Mesothelial cell of epicardium (in vitro differentiated cells): ENCODE measurements around the gene FRY. TPM values are rescaled to one million over a fixed set of nuclear protein-coding genes. Genes with fewer than 3 reads are reported as not detected.

Experiments used
- DNase-seq, 2 experiments: peaks; one replicate each; pipeline ENCODE4 v3.0.0; 2021; ENCODE audit warnings: low spot score in 2 of 2; ENCODE audit not compliant: unreplicated experiment in 2 of 2
- H3K27ac Mint-ChIP-seq: 2 replicates; pipeline ENCODE4 v1.8.0; 2021; ENCODE audit warnings: mixed read lengths
- H3K27me3 Mint-ChIP-seq: 2 replicates; pipeline ENCODE4 v1.8.0; 2021; ENCODE audit warnings: low read depth, mixed read lengths
- H3K36me3 Mint-ChIP-seq: 2 replicates; pipeline ENCODE4 v1.8.0; 2021; ENCODE audit warnings: mixed read lengths
- H3K4me1 Mint-ChIP-seq: 2 replicates; pipeline ENCODE4 v1.8.0; 2021; ENCODE audit warnings: mixed read lengths
- H3K4me3 Mint-ChIP-seq: 2 replicates; pipeline ENCODE4 v1.8.0; 2021; ENCODE audit warnings: mild to moderate bottlenecking, moderate library complexity, mixed read lengths
- H3K9me3 Mint-ChIP-seq: 2 replicates; pipeline ENCODE4 v1.8.0; 2021; ENCODE audit warnings: mixed read lengths
- CTCF ChIP-seq: fragments of 200-600 bp; sonication (generic); IDR thresholded peaks from one replicate; pipeline ENCODE4 v1.5.0; 2021; ENCODE audit warnings: antibody characterized with exemption; ENCODE audit not compliant: unreplicated experiment
- total RNA-seq: library from RNA; stranded (reverse); gene quantifications from 3 replicates; pipeline ENCODE4 v1.2.1, GENCODE V29; 2021

The FRY gene
- total RNA-seq, 1 donor from 2014 or later: 18.1 TPM

GRCh38 chr13:32139251-32139650, 107.7 kb downstream of the FRY start:
- peaks cover 21% of the 10 kb centered on the region for H3K4me1 Mint-ChIP-seq
- no peak for DNase-seq
- H3K27ac Mint-ChIP-seq: no peak overlapping the region
- no peak overlapping the region for H3K4me3 Mint-ChIP-seq
- H3K9me3 Mint-ChIP-seq: no peaks in the 10 kb centered on the region
- H3K36me3 Mint-ChIP-seq: no peaks in the 10 kb centered on the region
- no peak for TF ChIP-seq CTCF
- H3K27me3 Mint-ChIP-seq: no peaks in the 10 kb centered on the region

GRCh38 chr13:32140109-32140508, 108.5 kb downstream of the FRY start:
- H3K4me3 Mint-ChIP-seq: no peak overlapping the region
- no peak for DNase-seq
- no peak for TF ChIP-seq CTCF
- peaks cover 12% of the 10 kb centered on the region for H3K4me1 Mint-ChIP-seq
- H3K9me3 Mint-ChIP-seq: no peaks in the 10 kb centered on the region
- no peaks in the 10 kb centered on the region for H3K27me3 Mint-ChIP-seq
- H3K27ac Mint-ChIP-seq: no peak overlapping the region
- peaks cover under 1% of the 10 kb centered on the region for H3K36me3 Mint-ChIP-seq

DNA sequence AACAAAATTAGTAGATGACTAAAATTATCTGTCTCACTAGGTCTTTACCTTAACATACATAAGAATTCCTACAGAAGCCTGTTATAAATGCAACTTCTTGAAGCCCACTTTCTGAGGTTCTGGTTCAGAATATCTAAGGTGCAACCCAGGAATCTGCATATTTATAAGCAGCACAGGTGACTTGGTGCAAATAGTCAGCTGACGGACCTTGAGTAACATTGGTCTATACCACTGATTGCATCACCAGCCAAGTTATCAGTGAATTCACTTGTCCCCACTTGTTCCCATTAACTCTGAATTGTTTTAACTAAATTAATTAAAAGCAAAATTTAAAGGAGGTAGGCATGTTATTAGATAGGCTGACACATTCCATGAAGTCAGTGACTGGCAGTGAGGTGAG, 109.9 kb downstream of the FRY start:
- peaks cover 6% of the 10 kb centered on the region for H3K36me3 Mint-ChIP-seq
- no peak overlapping the region for H3K27ac Mint-ChIP-seq
- H3K27me3 Mint-ChIP-seq: no peaks in the 10 kb centered on the region
- no peak overlapping the region for H3K4me3 Mint-ChIP-seq
- TF ChIP-seq CTCF: no peak
- H3K4me1 Mint-ChIP-seq: peaks cover 12% of the 10 kb centered on the region
- no peaks in the 10 kb centered on the region for H3K9me3 Mint-ChIP-seq
- DNase-seq: no peak

GRCh38 chr13:32142115-32142514, 110.5 kb downstream of the FRY start:
- TF ChIP-seq CTCF: no peak
- H3K27me3 Mint-ChIP-seq: no peaks in the 10 kb centered on the region
- no peaks in the 10 kb centered on the region for H3K9me3 Mint-ChIP-seq
- peaks cover 15% of the 10 kb centered on the region for H3K4me1 Mint-ChIP-seq
- DNase-seq: no peak
- H3K4me3 Mint-ChIP-seq: no peak overlapping the region
- H3K36me3 Mint-ChIP-seq: peaks cover 9% of the 10 kb centered on the region
- H3K27ac Mint-ChIP-seq: no peak overlapping the region

GRCh38 chr13:32142956-32143375, 111.4 kb downstream of the FRY start:
- Mint-ChIP-seq H3K27ac (peak overlapping the region; percentile 60), H3K36me3 (peaks cover 9% of the 10 kb centered on the region), H3K4me1 (peaks cover 23% of the 10 kb centered on the region), H3K27me3 (no peaks in the 10 kb centered on the region), H3K9me3 (no peaks in the 10 kb centered on the region), H3K4me3 (no peak overlapping the region)
- no peak for DNase-seq
- TF ChIP-seq CTCF: no peak

DNA sequence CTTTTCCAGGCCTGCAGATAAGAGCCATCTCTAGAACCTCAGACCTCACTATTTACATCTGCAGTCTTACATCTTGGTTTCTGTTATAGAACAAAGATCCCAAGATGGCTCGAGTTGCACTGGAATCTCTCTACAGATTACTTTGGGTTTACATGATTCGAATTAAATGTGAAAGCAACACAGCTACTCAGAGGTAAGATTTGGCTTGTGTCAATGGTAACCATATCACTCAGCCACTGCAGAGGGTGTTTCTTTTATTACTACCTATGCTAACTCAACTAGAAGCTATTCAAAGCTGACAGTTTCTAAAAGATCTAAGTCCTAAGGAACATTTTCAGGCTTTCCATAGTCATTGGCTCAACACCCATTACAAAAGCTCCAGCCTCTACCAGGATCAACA, 115.6 kb downstream of the FRY start:
- Mint-ChIP-seq H3K27me3 (no peaks in the 10 kb centered on the region), H3K27ac (no peak overlapping the region), H3K9me3 (no peaks in the 10 kb centered on the region), H3K4me1 (peaks cover 37% of the 10 kb centered on the region), H3K36me3 (peaks cover 11% of the 10 kb centered on the region), H3K4me3 (no peak overlapping the region)
- no peak for DNase-seq
- TF ChIP-seq CTCF: no peak
